Stimulated activated CD4-positive, alpha-beta T cell treated with anti-CD3 and anti-CD28 coated beads, Interleukin-1b, Interleukin-23, amount 100 ng/mL, for 1 hour (primary cell): ENCODE measurements around the gene REEP3.
"Not testable (repeated sequence)": the region's sequence is repeated elsewhere in the genome, so short reads cannot be mapped to it uniquely, and the experiment has no call there.

Experiments used
- DNase-seq, 2 donors: peaks; one replicate each; pipeline ENCODE4 v3.0.0-alpha.2; 2020; ENCODE audit warnings: low read depth in 2 of 2

REEP3 gene

GRCh38 chr10:63549810-63550209, 28.6 kb downstream of the REEP3 start:
- no peak for DNase-seq

- DNase-seq, result no peak
Observed at GRCh38 chr10:63553031-63553430, 31.8 kb downstream of the REEP3 start.

DNA sequence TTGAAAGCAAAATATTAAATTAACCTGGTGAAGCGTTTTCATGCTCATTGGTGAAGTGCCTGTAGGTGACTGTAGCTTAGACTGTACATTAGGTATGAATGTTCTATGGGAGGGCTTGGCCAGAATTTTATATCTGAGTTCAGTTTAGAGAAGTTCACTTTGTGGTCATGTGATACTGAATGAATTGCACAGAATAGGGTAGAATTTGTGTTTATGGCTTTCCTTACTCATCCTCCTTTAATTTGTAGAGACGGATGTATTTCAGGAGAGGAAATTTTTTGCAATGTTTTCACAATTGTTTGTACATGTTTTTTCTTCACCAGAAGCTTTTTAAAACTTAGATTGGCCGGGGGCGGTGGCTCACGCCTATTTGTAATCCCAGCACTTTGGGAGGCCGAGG, 32.3 kb downstream of the REEP3 start:
- no peak for DNase-seq

DNA sequence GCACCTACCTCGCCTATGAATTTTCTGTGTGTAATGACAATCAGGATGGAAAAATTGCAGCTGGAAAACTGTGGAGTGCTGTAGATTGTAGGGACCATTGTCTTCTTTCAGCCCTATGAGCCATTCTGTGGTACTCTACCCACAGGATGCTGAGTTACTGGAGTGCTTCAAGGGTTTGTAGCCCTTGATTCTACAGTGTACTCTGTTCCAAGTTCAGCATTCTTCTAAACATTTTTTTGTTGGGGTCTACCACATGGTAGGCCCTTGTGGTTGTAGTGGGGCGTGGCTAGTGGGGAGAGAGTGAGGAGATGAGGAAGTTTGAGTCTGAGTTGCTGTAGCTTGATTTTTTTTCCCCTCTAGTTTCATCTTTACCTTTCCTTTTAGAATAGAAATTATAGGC, 33.5 kb downstream of the REEP3 start:
- no peak for DNase-seq

- no peak for DNase-seq
Observed at GRCh38 chr10:63555330-63555729, 34.1 kb downstream of the REEP3 start.

DNA sequence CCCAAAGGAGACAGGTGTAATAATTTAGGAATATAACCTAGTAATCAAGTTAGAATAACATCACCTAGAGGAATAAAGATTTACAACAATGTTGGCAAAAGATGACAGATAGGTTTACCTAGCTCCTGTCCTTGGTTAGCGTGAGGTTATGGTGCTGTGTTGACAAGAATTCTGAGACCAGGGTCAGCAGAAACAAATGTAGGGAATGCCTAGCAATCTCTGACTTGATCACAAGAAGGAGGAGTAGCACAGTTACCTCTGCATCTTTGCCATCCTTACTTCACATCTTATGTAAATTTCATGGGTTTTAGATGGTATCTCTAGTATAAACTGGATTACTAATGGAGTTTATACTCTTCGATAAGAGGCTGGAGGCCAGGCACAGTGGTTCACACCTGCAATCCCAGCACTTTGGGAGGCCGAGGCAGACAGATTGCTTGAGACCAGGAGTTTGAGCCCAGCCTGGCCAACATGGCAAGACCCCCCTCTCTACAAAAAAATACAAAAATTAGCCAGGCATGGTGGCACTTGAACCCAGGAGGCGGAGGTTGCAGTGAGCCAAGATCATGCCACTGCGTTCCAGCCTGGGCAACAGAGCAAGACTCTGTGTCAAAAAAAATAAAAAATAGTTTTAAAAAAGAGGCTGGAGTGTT, 37.1 kb downstream of the REEP3 start:
- no peak for DNase-seq

- DNase-seq, result no peak
Observed at GRCh38 chr10:63561341-63561740, 40.1 kb downstream of the REEP3 start.

DNA sequence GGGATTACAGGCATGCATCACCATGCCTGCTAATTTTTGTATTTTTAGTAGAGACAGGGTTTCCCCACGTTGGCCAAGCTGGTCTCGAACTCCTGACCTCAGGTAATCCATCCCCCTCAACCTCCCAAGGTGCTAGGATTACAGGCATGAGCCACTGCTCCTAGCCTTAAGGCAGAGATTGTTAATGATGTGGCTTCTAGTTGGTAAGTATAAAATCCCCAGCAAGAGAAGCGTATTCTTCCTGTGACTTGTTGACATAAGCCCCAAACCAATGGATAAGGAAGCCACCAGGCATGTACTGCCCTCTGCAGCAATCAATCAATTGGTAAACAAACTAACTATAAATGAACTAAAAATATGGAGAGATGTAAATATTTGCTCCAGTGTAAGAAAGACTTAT, 41.2 kb downstream of the REEP3 start:
- no peak for DNase-seq

DNA sequence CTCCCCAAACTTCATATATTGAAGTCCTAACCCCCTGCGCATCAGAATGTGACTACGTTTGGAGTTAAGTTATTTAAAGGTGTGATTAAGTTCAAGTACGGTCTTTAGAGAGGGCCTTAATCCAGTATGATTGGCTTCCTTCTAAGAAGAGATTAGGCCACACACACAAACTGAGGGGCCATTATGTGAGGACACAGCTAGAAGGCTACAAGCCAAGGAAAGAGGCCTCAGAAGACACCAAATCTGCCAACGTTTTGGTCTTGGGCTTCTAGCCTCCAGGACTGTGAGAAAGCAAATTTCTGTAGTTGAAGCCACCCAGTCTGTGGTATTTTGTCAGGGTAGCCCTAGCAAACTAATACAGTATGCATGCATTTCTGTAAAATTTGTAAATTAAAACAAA, 41.7 kb downstream of the REEP3 start:
- no peak for DNase-seq

- no peak for DNase-seq
Observed at GRCh38 chr10:63563623-63564022, 42.4 kb downstream of the REEP3 start.

DNA sequence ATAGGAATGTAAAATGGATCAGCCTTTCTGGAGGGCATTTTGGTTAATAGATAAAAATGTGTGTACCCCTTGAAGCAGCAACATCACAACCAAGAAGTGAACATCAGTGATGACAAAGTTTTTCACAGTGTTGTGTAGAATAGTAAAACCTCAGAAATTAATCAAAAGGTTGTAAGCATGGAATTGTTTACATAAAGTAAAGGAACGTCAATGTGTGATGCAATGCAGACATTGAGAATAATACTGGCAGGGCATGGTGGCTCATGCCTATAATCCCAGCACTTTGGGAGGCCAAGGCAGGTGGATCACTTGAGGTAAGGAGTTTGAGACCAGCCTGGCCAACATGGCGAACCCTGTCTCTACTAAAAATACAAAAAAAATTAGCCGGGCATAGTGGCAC, 43.5 kb downstream of the REEP3 start:
- not testable (repeated sequence) for DNase-seq

DNA sequence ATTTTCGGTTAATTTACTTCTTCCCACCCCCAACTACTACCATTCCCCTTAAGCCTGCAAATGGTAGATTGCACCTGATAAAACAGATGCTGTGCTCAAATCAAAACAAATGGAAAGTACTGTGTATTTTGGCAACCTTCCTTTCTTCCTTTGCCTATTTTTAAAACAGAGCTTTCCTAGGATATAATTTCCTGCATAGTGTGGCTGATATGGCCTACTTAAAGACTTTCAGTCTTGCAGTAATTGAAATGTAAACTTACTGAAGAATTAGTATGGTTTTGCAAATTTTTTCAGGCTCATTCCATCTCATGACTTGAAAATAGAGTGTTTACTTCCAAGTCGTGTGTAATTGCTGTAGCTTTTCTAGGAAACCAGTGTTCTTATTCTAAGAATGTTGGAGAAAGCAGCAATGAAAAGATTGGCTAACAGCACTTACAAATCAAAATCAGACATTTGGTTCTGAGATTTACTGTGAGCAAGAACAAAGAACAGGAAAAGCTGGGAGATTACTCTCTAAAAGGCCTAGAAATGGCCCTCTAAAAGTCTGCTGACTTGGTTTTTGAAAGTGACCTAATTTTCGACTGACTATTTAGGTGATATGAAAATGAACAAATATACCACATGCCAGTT, 52.0 kb downstream of the REEP3 start:
- DNase-seq, result no peak

DNA sequence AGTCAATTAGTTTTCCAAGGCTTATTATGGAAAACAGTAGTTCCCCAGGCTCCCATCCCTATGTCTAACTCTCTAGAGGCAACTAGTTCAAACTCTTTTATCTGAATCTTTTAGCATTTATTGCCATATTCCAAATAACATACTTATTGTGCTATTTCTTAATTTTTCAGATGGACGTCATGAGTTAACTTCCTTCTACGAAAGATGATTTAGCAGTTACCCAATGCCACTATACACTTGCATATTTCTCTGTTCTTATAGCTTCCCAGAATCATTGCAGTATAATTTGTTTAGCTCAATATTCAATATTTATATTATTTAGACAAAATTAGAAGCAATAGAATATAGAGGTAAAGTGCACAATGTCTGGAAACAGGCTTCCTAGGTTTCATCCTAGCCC, 52.8 kb downstream of the REEP3 start:
- DNase-seq, result no peak

DNA sequence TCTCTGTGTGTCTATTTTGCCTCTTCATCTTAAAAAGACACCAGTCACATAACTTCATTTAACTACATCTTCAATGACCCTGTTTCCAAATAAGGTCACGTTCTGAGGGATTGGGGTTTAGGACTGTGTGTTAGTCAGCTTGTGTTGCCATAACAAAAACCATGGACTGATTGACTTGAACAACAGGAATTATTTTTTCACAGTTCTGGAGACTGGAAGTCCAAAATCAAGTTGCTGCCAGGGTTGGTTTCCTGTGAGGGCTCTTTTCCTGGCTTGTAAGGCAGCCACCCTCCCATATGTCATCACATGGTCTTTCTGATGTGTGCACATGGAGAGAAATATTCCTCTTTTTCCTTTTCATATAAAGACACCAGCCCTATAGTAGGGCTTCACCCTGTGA, 55.3 kb downstream of the REEP3 start:
- no peak for DNase-seq

DNA sequence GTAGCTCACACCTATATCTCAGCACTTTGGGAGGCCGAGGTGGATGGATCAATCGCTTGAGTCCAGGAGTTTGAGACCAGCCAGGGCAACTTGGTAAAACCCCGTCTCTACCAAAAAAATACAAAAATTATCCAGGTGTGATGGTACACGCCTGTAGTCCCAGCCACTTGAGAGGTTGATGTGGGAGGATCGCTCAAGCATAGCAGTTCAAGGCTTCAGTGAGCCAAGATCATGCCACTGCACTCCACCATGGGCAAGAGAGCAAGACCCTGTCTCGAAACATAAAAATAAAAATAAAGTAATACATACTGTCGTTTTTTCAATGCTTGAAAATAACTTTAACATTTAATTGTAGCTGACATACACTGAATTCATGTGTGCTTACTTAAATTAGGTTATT, 57.3 kb downstream of the REEP3 start:
- no peak for DNase-seq

DNA sequence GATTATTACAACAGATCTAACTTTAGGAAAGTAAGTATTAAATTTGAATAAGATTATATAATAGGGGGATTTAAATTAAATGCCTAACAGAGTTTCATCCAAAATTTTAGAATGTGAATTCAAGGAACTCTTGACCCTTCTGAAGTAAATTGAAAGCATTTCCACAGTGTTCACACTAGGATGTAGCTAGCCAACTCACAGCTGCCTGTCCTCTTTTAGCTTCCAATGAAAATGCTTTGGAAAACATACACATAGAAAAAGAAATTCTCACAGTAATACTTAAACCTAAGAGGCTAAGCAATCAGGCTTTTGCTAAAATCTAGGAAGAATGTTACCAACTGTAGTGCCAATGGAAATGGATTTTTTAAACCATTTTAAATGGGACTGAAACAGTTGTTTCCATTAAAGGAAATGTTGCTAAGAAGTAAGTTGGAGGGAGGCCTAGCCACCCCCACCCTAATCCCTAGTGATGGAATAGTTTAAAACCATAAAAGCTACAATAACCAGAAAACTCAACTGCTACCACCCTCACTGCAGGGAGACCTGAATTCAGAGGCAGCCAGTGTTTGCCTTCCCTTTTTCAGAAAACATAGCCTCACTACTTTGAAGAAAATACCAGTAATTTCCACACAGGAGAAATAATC, 58.3 kb downstream of the REEP3 start:
- DNase-seq, result no peak

- DNase-seq, result no peak
Observed at GRCh38 chr10:63582690-63583089, 61.5 kb downstream of the REEP3 start.

- no peak for DNase-seq
Observed at GRCh38 chr10:63583397-63583796, 62.2 kb downstream of the REEP3 start.

DNA sequence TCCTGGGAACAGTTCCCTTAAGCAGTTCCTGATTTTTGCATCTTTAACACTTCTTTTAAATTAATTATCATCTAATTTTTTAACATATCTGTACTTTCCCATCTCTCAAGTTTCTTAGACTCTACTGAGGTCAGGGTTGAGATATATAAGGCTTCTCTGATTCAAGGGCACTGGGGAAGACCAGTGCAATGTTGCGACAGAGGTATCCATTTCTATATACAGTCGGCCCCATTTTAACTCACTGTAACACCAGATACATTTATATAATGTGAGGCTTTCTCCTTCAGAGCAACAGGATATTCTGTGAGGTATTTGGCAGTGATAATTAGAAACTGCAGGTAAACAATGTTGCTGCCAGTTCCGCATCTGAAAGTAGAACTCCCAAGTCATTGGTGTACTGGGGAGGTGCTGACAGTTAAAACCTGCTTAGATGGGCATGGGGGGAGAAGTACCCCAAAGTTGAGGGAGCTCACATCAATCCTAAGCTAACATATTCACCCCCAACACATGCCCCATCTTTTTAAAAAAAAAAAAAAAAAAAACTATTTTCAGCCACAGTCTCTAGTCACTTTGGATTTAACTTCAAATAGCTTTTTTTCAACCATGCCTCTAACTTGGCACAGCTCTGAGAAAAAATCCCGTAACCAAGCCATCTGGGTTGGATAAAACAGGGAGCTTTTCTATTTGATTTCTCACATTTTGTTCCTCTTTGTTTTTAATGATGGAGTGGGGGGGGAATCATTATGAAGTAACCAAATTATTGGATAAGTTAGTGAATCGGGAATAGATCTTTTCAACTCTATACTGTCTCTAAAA, 62.9 kb downstream of the REEP3 start:
- DNase-seq, result no peak

GRCh38 chr10:63584725-63585035, 63.5 kb downstream of the REEP3 start:
- DNase-seq, result no peak

- DNase-seq, result no peak
Observed at GRCh38 chr10:63585041-63585440, 63.8 kb downstream of the REEP3 start.

DNA sequence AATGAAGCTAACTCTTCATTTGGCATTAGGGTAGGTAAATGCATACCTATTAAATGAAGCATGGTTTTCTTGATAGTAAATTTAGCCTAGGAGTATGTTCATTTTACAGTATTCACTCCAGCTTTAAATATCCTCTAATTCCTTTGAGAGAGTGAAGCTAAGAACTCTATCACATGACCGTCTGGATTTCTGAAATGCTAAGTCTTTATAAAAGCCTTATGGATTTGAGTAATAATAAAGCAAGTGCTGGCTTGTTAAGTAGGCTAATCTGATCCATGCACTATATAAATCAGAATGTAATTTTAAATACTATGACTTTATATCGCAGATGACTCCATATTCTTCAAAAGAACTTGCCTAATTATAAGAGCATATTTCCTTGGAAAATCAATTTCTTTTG, 64.8 kb downstream of the REEP3 start:
- DNase-seq, result no peak

DNA sequence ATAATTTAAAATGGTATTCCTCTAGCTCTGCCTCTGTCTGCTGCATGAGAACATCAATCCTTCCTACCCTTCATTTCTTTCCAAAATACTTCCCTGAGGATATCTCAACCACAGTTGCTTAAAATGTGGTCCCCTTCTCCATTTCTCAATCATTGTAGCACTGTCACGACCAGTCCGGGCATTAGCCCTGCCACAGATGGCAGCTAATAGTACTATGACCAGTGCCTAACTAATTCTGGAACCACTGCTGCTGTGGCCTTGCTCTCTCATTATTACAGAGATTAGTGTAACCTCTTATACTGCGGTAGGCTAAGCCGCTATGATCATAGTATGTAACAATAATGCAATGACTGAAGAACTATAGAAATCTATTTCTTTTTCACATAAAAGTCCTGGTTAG, 66.0 kb downstream of the REEP3 start:
- DNase-seq, result no peak
